Measurements from ENCODE around the gene PARD3. TPM values are rescaled to one million over a fixed set of nuclear protein-coding genes. Genes with fewer than 3 reads are reported as not detected.

Gene PARD3
- total RNA-seq, 4 donors from 2014 or later, result 27.3 to 65.3 (median 55.6) TPM

DNA sequence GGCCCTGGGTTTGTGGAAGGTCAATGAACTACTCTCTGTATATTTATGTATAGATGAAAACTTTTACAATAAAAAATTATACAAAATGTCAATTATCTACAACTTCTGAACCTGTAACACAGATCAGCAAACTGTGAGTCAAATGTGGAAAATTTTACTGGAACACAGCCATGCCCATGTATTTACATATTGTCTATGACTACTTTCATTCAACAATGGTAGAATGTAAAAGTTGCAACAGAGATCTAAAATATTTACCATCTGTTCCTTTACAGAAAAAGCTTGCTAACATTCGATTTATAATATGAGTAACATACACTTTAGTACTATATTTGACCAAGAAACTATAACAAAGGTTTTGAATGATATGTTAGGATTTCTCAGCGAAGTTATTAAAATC, 481.6 kb downstream of the PARD3 start:
- WGBS, 2 donors (ENCODE audit: low coverage in 1 of 2), result 77 to 86% methylated on average over 2 of the region's 2 CpGs
- TF ChIP-seq, protein P1, sequence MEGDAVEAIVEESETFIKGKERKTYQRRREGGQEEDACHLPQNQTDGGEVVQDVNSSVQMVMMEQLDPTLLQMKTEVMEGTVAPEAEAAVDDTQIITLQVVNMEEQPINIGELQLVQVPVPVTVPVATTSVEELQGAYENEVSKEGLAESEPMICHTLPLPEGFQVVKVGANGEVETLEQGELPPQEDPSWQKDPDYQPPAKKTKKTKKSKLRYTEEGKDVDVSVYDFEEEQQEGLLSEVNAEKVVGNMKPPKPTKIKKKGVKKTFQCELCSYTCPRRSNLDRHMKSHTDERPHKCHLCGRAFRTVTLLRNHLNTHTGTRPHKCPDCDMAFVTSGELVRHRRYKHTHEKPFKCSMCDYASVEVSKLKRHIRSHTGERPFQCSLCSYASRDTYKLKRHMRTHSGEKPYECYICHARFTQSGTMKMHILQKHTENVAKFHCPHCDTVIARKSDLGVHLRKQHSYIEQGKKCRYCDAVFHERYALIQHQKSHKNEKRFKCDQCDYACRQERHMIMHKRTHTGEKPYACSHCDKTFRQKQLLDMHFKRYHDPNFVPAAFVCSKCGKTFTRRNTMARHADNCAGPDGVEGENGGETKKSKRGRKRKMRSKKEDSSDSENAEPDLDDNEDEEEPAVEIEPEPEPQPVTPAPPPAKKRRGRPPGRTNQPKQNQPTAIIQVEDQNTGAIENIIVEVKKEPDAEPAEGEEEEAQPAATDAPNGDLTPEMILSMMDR (IDR thresholded peaks at IDR 0.05), result no peak
- TF ChIP-seq POLR2A (IDR thresholded peaks at IDR 0.05), result no peak
- no peak for TF ChIP-seq POLR2AphosphoS5 (IDR thresholded peaks at IDR 0.05)
- no peak for TF ChIP-seq EP300 (IDR thresholded peaks at IDR 0.05; ENCODE audit: low read depth)
- no peak for DNase-seq
- no peaks in the 10 kb centered on the region for H3K36me3 ChIP-seq
- H3K4me3 ChIP-seq, result no peak overlapping the region
- intact Hi-C loops (cut with DNase I; ENCODE audit: low total_unique reads), result no loop called here
- no peak overlapping the region for H3K27ac ChIP-seq
- no peaks in the 10 kb centered on the region for H3K27me3 ChIP-seq
- peaks cover 0 to 9% (median 2%) of the 10 kb centered on the region in 4 donors for H3K4me1 ChIP-seq
- H3K9me3 ChIP-seq, result no peaks in the 10 kb centered on the region
- in situ Hi-C loops (cut with MboI; ENCODE audit: low pct_ligation_motif_present in 1 of 4, low pct_unique_long_range_greater_than_20kb in 1 of 4, low sequenced_read_pairs in 3 of 4), result no loop called here

DNA sequence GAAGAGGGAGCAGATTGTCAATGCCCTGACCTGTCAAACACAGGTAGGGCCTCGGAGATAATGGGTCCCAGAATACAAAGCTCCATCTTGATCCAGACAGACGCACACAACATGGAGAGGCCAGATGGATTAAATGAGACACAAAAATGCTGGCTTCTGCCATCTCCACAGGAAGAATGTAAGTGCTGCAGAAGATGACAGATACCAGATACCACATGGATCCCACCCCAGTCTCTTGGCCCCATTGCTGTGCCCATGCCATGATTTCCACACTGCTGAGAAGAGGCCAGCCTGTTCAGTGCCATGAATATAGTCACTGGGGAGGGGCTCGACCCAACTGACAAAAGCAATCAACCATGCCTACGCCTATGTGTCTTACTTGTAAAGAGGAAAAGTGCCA, 487.9 kb downstream of the PARD3 start:
- intact Hi-C loops (cut with DNase I; ENCODE audit: low total_unique reads), result no loop called here
- peaks cover 0 to 6% (median 2%) of the 10 kb centered on the region in 4 donors for H3K4me1 ChIP-seq
- H3K4me3 ChIP-seq, result no peak overlapping the region
- H3K27ac ChIP-seq, result no peak overlapping the region
- no peaks in the 10 kb centered on the region for H3K9me3 ChIP-seq
- TF ChIP-seq POLR2A (IDR thresholded peaks at IDR 0.05), result no peak
- WGBS, 2 donors (ENCODE audit: low coverage in 1 of 2), result 76% methylated on average over 4 of the region's 4 CpGs; no CpG with 5 or more reads in 1 of the 2 donors
- in situ Hi-C loops (cut with MboI; ENCODE audit: low pct_ligation_motif_present in 1 of 4, low pct_unique_long_range_greater_than_20kb in 1 of 4, low sequenced_read_pairs in 3 of 4), result no loop called here
- H3K27me3 ChIP-seq, result no peaks in the 10 kb centered on the region
- no peaks in the 10 kb centered on the region for H3K36me3 ChIP-seq
- DNase-seq, result no peak

DNA sequence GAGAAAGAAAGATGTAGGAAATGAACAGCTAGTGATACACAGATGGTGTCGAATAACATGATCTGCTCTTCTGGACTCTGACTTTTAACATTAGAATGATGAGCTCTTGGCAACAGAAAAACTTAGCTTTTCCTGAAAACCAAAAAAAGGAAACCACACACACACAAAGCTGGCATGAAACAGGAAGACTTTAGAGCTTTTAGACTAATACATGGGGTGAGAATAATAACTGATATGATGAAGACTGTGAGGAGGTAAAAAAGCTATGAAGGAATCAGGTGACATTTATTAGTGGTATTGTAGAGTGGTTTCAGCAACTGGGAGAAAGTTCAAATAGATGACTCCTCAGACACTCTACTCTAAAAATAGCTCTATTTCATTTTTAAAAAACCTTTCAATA, 491.9 kb downstream of the PARD3 start:
- TF ChIP-seq, protein P1 (IDR thresholded peaks at IDR 0.05), result no peak
- TF ChIP-seq POLR2AphosphoS5 (IDR thresholded peaks at IDR 0.05), result no peak
- no peak for TF ChIP-seq EP300 (IDR thresholded peaks at IDR 0.05; ENCODE audit: low read depth)
- TF ChIP-seq POLR2A (IDR thresholded peaks at IDR 0.05), result no peak
- H3K9me3 ChIP-seq, result no peaks in the 10 kb centered on the region
- H3K27ac ChIP-seq, result no peak overlapping the region
- intact Hi-C loops (cut with DNase I; ENCODE audit: low total_unique reads), result no loop called here
- H3K27me3 ChIP-seq, result no peaks in the 10 kb centered on the region
- H3K4me1 ChIP-seq, result peaks cover 5 to 22% (median 18%) of the 10 kb centered on the region in 4 donors
- no peak for DNase-seq
- WGBS, 2 donors (ENCODE audit: low coverage in 1 of 2), result 57 to 58% methylated on average over 1 of the region's 1 CpG
- in situ Hi-C loops (cut with MboI; ENCODE audit: low pct_ligation_motif_present in 1 of 4, low pct_unique_long_range_greater_than_20kb in 1 of 4, low sequenced_read_pairs in 3 of 4), result no loop called here
- H3K36me3 ChIP-seq, result no peaks in the 10 kb centered on the region
- no peak overlapping the region for H3K4me3 ChIP-seq

DNA sequence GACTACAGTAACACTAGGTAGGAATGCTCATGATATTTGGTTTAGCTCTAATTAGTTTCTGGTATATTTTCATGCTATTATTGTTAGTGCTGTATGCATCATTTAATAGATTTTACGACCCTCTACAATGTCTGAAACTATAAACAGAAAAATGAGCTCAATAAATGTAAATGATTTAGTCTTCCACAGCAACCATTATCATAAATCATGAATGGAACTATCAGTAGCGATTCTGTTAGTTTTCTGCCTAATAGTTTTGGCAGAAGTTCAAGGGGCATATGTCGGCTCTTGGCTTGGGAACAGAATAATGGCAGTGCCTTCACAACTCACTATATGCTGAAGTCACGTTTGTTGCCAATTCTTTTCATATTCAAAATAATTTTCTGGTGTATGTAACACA, 494.8 kb downstream of the PARD3 start:
- in situ Hi-C loops (cut with MboI; ENCODE audit: low pct_ligation_motif_present in 1 of 4, low pct_unique_long_range_greater_than_20kb in 1 of 4, low sequenced_read_pairs in 3 of 4) (no loop called here), intact Hi-C loops (cut with DNase I; ENCODE audit: low total_unique reads) (no loop called here)
- Histone ChIP-seq H3K4me1 (peaks cover 5 to 22% (median 18%) of the 10 kb centered on the region in 4 donors), H3K9me3 (no peaks in the 10 kb centered on the region), H3K27ac (peak overlapping the region in 3 of 4 donors; percentile 42 to 72 (median 45)), H3K27me3 (no peaks in the 10 kb centered on the region), H3K4me3 (no peak overlapping the region), H3K36me3 (no peaks in the 10 kb centered on the region)
- no peak for DNase-seq
- 30 to 41% methylated on average over 4 of the region's 4 CpGs for WGBS, 2 donors (ENCODE audit: low coverage in 1 of 2)
- no peak for TF ChIP-seq POLR2AphosphoS5 (IDR thresholded peaks at IDR 0.05)
- TF ChIP-seq, protein P1 (IDR thresholded peaks at IDR 0.05), result no peak
- TF ChIP-seq POLR2A (IDR thresholded peaks at IDR 0.05), result no peak
- no peak for TF ChIP-seq EP300 (IDR thresholded peaks at IDR 0.05; ENCODE audit: low read depth)
